Hematopoietic multipotent progenitor cell treated with erythropoietin and hydrocortisone succinate and interleukin-3 and kit ligand, for 15 days (in vitro differentiated cells): Measurements from ENCODE around the gene CD151.
A peak's percentile ranks its signal among the peaks of the same experiment; 100 is the strongest.

ENCODE experiments used
- DNase-seq: peaks from one replicate; pipeline ENCODE4 v3.0.0-alpha.2; 2015; ENCODE audit warnings: low spot score

CD151 gene

DNA sequence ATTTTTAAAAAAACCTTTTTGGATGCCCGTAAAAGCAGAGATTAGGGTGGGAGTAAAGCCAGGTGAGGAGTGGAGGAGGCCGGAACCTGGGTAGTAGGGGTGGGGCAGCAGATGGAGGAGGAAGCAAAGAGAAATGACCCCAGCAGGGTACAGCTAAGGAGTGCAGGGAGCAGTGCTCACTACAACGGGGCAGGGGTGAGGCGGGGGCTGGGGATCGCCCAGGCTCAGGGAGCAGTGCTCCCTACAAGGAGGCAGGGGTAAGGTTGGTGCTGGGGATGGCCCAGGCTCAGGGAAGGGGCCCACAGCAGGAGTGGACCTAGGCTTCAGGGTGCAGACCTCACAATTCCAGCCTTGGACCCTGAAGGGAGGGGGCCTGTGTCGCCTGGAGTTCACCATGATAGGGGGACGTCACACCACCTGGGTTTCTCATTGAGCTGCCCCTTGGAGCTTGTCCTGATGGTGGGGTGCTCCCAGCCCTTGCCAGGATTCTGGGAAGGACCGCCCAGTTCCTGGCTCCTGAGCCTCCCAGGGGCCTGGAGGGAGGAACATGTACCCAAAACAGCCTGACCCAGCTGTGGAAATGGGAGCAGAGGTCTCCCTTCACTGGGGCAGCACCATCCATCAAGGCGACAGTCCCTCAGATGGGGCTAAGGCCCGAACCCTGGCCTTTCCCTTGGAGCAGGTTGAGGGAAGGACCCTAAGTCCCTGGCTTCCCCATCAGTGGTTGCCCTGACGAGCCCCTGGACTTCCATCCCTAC is 16.9 kb upstream of the CD151 start:
- no peak for DNase-seq

DNA sequence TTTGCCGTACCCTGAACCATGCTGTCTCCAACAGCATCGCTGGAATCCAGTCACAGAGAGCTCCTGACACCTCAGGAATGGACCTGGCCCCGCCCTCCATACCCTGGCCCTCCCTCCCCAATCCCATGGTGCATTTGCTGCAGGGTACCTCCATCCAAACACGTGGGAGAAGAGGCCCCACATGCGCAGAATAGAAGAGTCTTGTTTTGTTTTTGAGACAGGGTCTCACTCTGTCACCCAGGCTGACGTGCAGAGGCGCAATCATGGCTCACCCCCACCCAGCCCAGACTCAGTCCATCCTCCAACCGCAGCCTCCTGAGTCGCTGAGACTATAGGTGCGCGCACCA is 16.3 kb upstream of the CD151 start:
- DNase-seq: no peak

DNA sequence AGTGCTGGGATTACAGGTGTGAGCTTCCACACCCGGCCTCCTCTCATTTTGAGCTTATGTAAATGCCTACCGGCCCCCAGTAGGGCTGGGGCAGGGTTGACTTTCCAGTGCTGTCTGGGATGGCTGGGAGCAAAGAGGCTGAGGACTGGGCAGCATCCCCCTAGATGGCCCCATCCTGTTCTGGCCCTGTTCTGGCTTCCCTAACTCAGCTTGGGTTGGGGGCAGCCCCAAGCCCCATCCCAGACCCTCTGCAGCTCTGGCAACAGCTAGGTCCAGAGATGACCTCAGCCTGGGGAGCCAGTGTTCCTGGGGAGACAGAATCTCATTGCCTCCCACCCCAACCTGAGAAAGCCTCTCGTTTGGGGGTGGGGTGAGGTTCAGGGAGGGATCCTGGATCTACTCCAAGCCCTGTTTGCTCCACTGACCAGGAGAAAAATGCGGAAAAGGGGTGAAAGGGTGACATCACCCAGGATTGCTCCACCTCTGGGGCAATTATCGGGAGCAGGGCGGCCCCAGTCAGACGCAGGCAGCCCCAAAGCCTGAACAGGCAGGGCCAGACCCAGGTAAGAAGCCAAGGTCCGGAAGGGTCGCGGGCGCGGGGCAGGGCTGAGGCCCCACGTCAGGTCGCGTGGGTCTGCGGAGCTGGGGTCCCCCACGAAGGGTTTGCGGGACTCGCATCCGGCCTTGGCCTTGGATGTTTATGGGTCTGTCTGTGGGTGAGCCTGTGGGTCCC is 14.2 kb upstream of the CD151 start, which contains the start of gene PNPLA2:
PNPLA2 (plus strand) TSS at position 519 of the 733 bp plus-strand sequence. CDS start 805 bp downstream, outside the sequence.
- DNase-seq: no peak

DNA sequence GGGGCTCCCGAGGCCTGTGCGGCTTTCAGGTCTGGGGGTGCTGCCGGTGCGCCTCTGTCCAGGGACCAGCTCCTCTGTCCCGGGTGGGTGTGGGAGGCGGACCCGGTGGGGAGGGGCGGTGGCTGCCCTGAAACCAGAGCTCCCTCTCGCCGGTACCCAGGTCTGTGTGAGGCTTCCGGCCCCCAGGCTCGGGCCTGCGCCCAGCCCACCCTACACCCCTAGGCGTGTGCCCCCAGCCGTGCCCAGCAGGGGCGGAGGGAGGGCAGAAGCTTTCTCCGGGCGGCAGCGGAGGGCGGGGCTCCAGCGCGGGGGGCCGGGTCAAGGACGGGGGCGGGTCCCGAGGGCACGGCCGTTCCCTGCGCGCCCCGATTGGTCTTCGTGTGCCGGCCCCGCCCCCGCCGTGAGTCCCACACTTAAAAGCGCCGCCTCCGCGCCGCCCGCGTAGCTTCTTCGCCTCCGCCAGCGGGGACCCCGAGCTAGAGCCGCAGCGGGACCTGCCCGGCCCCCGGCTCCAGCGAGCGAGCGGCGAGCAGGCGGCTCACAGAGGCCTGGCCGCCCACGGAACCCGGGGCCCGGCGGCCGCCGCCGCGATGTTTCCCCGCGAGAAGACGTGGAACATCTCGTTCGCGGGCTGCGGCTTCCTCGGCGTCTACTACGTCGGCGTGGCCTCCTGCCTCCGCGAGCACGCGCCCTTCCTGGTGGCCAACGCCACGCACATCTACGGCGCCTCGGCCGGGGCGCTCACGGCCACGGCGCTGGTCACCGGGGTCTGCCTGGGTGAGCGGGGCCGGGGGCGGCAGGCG is 13.4 kb upstream of the CD151 start:
- peak; percentile 94 for DNase-seq

DNA sequence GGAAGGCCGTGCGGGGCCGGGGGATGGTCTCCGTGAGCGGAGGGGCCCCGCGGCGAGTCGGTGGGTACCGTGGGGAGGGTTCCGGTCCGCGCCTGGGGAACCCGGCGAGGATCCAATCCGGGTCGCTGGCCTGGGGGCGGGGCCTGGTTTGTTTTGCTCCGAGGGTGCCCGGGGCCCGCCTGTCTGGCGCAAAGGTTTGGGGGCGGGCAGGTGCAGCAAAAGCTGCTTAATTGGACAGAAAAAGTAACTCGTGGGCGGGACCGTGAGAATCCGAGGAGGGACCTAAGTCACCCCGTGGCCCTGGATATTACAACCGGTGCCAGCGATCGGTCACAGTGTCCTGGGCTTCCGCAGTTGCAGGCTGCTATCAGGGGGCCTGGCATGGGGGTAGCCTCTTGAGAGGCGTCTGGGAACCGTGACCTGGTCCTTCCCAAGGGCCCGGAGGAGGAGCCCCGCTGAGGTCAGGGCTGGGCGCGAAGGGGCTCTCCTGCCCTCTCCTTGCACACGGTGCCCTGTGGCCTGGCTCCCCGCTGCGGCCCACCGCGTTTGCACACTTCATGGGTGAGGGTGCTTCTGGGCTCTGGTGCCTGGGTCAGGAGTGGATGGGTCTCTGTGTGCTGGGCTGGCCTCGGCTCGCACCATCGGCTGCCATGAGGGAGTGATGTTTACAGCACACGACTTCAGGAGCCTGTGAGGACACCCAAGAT is 12.7 kb upstream of the CD151 start:
- peak; percentile 91 for DNase-seq

DNA sequence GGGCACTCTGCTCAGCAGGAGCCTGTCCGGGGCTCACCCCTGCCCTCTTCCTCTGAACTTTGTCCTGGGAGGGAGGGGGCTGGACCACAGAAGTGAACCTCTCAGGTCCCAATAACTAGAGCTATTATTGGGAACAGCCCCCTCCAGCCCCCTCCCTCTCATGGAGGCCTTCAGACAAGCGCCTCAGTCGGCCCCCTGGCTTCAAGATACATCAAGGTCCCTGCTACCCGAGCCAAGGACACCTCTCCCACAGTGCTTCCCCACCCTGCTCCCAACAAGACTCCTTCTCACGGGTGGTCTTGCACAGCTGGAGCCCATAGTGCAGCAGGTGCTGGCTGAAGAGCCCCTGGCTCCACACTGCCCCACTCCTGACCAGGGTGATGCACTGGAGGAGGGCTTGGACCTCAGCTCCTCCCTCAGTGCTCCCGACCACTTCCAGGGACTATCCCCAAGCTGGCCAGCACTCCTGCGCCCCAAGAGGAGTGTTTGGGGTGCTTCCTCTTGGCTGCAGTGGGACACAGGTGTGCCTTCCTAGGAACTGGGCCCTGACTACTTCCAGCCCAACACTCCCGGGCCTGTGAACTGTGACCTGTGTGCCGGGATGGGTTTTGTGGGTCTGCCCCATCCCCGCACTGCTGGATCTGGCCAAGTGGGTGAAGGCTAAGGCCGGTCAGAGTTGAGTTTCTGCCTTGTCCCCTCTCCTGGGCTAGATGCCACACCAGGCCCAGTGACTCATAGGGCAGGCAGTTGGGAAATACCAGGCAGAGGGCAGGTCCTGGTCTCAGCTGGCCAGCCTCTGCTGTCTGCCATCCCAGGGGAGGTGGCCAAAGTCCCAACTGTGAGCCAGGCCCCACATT is 11.9 kb upstream of the CD151 start:
- DNase-seq: no peak

DNA sequence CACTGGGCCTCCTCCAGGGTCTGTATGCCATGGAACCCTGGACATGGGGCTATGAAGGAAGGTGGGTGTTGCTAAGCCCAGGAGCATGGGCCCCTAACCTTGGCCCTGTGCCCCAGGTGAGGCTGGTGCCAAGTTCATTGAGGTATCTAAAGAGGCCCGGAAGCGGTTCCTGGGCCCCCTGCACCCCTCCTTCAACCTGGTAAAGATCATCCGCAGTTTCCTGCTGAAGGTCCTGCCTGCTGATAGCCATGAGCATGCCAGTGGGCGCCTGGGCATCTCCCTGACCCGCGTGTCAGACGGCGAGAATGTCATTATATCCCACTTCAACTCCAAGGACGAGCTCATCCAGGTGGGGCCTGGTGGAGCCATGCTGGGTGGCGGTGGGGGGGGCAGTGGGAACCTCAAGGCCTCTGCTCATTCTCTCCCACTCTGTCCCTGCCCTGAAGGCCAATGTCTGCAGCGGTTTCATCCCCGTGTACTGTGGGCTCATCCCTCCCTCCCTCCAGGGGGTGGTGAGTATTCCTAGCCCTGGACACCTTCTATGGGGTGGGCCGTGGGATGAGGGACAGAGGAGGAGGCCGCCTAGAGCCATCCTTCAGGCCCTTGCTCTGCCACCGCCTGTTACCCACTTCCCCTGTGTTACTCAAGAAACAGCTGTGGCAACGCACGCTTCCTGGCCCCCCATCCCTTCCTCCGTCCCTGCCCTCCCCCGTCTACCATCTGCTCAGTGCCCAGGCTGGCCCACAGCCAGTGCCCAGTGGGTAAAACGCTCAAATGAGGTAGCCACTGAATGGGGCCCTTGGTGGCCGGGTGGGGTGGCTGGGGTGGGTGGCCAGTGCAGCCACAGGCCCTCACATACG is 11.0 kb upstream of the CD151 start:
- no peak for DNase-seq

DNA sequence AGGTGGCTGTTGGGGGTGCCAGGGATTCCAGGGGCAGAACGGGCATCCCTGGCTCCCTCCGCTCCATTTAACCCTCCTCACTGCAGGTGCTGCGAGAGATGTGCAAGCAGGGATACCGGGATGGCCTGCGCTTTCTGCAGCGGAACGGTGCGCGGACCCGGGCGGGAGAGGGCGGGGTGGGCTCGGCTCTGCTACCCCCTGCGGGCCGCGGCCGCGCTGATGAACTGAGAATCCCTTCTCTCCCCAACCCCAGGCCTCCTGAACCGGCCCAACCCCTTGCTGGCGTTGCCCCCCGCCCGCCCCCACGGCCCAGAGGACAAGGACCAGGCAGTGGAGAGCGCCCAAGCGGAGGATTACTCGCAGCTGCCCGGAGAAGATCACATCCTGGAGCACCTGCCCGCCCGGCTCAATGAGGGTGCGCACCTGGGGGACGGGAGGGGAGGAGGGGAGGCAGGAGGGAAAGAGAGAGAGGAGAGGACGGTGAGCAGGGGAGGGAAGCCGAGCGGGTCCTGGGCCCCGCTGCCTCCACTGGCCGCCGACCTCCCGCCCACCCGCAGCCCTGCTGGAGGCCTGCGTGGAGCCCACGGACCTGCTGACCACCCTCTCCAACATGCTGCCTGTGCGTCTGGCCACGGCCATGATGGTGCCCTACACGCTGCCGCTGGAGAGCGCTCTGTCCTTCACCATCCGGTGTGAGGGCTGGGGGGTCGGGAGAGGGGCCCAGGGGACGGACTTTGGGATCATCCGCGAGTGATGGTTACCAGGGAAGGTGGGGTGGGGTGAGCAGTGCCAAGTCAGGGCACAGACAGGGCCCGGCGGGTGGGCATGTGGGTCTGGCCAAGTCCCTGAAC is 9.1 kb upstream of the CD151 start:
- DNase-seq: no peak

DNA sequence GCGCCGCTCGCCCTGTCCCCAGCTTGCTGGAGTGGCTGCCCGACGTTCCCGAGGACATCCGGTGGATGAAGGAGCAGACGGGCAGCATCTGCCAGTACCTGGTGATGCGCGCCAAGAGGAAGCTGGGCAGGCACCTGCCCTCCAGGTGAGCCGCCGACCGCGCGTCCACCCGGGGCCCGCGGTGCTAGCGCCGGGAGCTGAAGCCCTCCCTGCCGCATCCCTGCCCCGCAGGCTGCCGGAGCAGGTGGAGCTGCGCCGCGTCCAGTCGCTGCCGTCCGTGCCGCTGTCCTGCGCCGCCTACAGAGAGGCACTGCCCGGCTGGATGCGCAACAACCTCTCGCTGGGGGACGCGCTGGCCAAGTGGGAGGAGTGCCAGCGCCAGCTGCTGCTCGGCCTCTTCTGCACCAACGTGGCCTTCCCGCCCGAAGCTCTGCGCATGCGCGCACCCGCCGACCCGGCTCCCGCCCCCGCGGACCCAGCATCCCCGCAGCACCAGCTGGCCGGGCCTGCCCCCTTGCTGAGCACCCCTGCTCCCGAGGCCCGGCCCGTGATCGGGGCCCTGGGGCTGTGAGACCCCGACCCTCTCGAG is 8.4 kb upstream of the CD151 start:
- DNase-seq: no peak

DNA sequence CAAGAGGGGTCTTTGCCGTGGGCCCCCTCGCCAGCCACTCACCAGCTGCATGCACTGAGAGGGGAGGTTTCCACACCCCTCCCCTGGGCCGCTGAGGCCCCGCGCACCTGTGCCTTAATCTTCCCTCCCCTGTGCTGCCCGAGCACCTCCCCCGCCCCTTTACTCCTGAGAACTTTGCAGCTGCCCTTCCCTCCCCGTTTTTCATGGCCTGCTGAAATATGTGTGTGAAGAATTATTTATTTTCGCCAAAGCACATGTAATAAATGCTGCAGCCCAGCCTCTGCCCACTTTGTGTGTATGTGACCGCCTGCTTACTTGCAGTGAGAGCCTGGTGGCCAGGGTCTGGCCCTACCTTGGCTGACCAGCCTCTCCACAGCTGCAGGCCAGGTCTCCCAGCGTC is 7.8 kb upstream of the CD151 start:
- DNase-seq: no peak

DNA sequence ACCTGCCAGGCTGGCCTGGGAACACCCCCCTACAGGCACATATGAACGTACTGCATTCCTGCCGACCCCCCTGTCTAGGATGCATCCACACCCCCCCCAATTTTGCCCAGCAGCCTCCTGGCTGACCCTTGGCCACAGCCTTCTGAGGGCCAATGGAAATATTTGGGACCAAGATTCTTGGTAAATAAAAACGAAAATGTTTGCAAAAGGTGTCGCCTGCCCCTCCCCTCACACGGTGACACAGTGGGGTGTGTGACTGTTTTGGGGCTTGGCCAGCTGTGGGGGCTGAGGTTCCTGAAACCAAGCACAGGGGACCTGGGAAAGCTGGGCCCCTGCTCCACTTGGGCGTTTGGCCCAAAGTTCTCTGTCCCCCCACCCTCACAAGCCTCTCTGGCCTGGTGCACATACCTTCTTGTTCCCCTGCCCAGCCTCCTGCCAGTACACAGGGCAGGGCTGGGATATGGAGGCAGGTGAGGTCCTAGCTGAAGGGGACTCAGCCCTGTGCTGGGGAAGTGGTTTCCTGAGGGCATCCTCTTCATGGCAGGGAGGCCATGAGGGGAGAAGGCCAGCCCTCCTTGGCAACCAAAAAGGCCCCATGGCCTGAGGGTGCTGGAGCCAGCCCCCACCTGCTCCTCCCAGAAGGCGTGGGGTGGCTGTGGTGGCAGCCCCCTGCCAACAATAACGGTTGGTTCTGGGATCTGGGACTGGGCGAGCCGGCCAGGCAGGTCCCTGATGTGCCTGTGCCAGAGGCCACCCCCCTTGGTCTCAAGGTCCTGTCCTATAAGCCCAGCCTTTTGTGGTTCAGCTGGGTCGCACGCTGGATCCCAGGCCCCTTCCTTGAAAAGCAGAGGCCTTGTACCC is 7.2 kb upstream of the CD151 start:
- no peak for DNase-seq

DNA sequence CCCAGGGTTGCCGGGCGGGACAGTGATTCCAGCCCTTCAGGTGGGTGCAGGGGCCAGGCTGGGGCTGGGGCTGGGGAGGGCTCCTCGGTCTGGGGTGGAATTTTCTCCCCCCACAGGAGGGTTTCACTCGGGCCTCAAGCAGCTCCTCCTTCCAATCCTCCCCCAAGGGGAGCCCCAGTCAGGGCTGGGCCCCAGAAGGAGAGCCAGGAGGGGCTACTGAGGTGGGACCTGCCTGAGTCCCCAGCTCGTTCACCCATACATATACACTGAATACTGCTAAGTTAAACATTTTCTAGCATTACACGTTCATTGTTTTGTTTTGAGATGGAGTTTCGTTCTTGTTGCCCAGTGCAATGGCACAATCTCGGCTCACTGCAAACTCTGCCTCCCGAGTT is 6.5 kb upstream of the CD151 start:
- DNase-seq: no peak

DNA sequence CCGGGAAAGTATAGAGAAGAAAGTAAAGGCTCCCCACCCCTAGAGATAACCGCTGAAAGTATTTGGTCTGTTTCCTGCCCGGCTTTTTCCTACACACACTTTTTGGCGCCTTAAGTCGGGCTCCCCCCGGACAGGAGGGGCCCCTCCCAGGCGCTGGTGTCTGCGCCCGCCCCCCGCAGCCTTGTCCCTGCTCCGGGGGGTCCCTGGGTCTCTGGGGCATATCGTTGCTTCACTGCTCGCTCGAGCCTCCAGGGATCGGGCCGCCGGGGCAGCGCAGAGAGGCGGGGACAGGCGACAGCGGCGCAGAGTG is 6.0 kb upstream of the CD151 start:
- no peak for DNase-seq

DNA sequence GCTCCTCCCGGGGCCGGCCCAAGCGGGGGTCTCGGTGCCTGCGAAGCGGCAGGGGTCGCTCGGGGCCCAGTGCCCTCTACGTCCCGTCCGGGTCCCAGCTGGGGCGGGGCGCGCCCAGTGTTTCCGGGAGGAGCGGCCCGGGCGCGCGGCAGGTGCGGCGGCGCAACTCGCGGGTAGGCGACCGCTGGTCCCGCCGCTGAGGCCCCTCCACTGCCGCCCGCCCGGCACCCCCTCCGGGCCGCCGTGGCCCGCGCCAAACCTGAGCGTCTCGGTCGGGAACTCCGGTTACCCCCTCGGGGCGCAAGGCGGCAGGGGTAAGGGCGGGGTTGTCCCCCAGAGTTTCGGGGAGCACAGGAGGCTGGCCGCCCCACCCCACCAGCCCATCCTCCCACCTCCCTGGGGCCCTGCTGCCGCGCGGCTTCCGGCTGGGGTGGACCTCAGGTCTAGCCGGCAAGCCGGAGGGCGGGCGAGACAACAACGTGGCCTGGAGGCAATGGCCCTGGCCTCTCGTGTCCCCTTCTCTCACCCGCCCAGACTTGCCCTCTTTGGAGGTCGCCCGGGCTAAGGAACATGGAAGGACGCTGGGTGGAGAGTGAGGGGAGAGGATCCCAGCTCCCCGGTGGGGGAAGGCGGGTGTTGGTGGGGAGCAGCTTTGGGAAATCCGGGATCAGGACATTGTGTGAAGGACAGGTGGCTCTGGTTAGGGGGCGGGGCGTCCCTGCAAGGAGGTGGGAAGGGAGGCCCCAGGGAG is 5.4 kb upstream of the CD151 start:
- no peak for DNase-seq

DNA sequence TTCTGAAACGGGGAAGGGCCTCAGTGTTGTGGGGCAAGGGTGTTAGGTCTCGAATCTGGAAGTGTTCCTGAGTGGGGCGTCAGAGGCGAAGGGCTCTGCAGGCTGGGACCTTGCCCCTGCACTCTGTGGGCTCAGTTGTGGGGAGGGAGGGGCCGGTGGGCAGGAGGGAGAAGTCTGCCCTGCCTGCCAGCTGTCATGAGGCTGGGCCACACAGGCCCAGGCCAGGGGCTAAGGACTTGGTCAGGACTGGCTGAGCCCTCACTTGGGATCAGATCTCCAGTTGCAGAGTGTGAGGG is 4.9 kb upstream of the CD151 start, which contains the start of gene CRACR2B:
CRACR2B (plus strand) TSS at position 23 of the 296 bp plus-strand sequence. CDS start 689 bp downstream, outside the sequence.
- no peak for DNase-seq

DNA sequence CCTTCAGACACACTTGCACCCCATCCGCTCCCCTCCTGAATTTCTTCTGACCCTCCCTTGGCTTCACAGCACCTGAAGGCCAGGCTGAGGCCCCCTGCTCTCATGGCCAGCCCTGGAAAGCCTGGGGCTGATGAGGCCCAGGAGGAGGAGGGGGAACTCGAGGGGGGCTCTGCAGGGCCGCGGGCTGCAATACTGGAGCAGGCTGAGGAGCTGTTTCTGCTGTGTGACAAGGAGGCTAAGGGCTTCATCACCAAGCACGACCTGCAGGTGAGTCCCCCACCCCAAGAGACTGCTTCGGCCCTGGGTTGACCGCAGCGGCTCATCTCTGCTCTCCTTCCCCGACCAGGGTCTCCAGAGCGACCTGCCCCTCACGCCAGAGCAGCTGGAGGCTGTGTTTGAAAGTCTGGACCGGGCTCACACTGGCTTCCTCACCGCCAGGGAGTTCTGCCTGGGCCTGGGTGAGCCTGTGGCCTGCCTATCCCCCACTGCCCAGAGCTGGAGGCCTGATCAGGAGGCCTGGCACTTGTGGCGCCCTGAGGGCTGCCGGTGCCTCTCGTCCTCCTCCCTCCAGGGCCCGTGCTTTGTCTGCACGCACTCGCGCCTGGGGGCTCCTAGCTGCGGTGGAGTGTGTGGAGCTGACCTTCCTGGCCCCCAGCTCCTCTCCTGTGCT is 4.1 kb upstream of the CD151 start:
- DNase-seq: no peak
